Measurements from ENCODE around the gene AKAP13. TPM values are rescaled to one million over a fixed set of nuclear protein-coding genes. Genes with fewer than 3 reads are reported as not detected.

Gene AKAP13
- polyA plus RNA-seq, 3 donors, result 47.9 to 99.7 (median 92.6) TPM

GRCh38 chr15:85708402-85708941 is 328.1 kb downstream of the AKAP13 start:
- Mint-ChIP-seq H3K4me1 (peaks cover 29% of the 10 kb centered on the region), H3K36me3 (peaks cover 75 to 94% of the 10 kb centered on the region in 2 donors), H3K9me3 (no peaks in the 10 kb centered on the region), H3K27ac (peak overlapping the region in 4 of 7 donors; percentile 2 to 98 (median 30)), H3K4me3 (no peak overlapping the region), H3K27me3 (ENCODE audit: low read depth in 3 of 3) (no peaks in the 10 kb centered on the region)
- Histone ChIP-seq H3K4me2 (replicated peaks; ENCODE audit: extremely low read depth, low read length, poor library complexity, severe bottlenecking) (no peak overlapping the region), H3K79me2 (ENCODE audit: insufficient read depth, low read length) (peaks cover 56% of the 10 kb centered on the region), H3K9me3 (replicated peaks in 1 of 2; ENCODE audit: control insufficient read depth in 1 of 2, insufficient read depth in 1 of 2, low read length in 2 of 2) (no peaks in the 10 kb centered on the region), H3K4me3 (replicated peaks in 1 of 3; ENCODE audit: low read depth in 2 of 3, low read length in 3 of 3) (no peak overlapping the region), H4K20me1 (ENCODE audit: insufficient read depth, low read length) (peaks cover 98% of the 10 kb centered on the region), H3K4me1 (ENCODE audit: control insufficient read depth in 1 of 2, insufficient read depth in 2 of 2, low read length in 2 of 2) (peaks cover 18 to 19% of the 10 kb centered on the region in 2 donors), H3K27ac (ENCODE audit: low read depth in 1 of 2, low read length in 2 of 2) (peak overlapping the region in 1 of 2 donors; percentile 92), H3K36me3 (replicated peaks in 1 of 2; ENCODE audit: control insufficient read depth in 1 of 2, insufficient read depth in 2 of 2, low read length in 2 of 2) (peaks cover 80 to 96% of the 10 kb centered on the region in 2 donors), H2AFZ (ENCODE audit: insufficient read depth, low read depth, low read length, poor library complexity, severe bottlenecking) (no peak overlapping the region), H3K27me3 (ENCODE audit: control insufficient read depth in 2 of 2, insufficient read depth in 2 of 2, low read length in 2 of 2) (no peaks in the 10 kb centered on the region), H3K9ac (ENCODE audit: insufficient read depth, low read length, poor library complexity, severe bottlenecking) (no peak overlapping the region)
- TF ChIP-seq, protein P1, sequence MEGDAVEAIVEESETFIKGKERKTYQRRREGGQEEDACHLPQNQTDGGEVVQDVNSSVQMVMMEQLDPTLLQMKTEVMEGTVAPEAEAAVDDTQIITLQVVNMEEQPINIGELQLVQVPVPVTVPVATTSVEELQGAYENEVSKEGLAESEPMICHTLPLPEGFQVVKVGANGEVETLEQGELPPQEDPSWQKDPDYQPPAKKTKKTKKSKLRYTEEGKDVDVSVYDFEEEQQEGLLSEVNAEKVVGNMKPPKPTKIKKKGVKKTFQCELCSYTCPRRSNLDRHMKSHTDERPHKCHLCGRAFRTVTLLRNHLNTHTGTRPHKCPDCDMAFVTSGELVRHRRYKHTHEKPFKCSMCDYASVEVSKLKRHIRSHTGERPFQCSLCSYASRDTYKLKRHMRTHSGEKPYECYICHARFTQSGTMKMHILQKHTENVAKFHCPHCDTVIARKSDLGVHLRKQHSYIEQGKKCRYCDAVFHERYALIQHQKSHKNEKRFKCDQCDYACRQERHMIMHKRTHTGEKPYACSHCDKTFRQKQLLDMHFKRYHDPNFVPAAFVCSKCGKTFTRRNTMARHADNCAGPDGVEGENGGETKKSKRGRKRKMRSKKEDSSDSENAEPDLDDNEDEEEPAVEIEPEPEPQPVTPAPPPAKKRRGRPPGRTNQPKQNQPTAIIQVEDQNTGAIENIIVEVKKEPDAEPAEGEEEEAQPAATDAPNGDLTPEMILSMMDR (IDR thresholded peaks at IDR 0.05), result no peak
- 100% methylated on average over 4 of the region's 6 CpGs for WGBS (ENCODE audit: insufficient coverage)
- intact Hi-C loops (cut with micrococcal nuclease), result no loop called here
- no peak for DNase-seq

GRCh38 chr15:85709250-85709649 is 328.8 kb downstream of the AKAP13 start:
- Mint-ChIP-seq H3K9me3 (no peaks in the 10 kb centered on the region), H3K36me3 (peaks cover 77 to 94% of the 10 kb centered on the region in 2 donors), H3K4me3 (no peak overlapping the region), H3K4me1 (peaks cover 29% of the 10 kb centered on the region), H3K27ac (peak overlapping the region in 2 of 7 donors; percentile 26 to 98), H3K27me3 (ENCODE audit: low read depth in 3 of 3) (no peaks in the 10 kb centered on the region)
- no peak overlapping the region for H3K27ac ChIP-seq (ENCODE audit: low read depth in 1 of 2, low read length in 2 of 2)
- no peak overlapping the region for H2AFZ ChIP-seq (ENCODE audit: insufficient read depth, low read depth, low read length, poor library complexity, severe bottlenecking)
- peaks cover 18 to 19% of the 10 kb centered on the region in 2 donors for H3K4me1 ChIP-seq (ENCODE audit: control insufficient read depth in 1 of 2, insufficient read depth in 2 of 2, low read length in 2 of 2)
- H3K9me3 ChIP-seq (replicated peaks in 1 of 2; ENCODE audit: control insufficient read depth in 1 of 2, insufficient read depth in 1 of 2, low read length in 2 of 2), result no peaks in the 10 kb centered on the region
- no CpG with 5 or more reads among the region's 2 CpGs for WGBS (ENCODE audit: insufficient coverage)
- TF ChIP-seq, protein P1 (IDR thresholded peaks at IDR 0.05), result no peak
- peaks cover 83 to 97% of the 10 kb centered on the region in 2 donors for H3K36me3 ChIP-seq (replicated peaks in 1 of 2; ENCODE audit: control insufficient read depth in 1 of 2, insufficient read depth in 2 of 2, low read length in 2 of 2)
- no peaks in the 10 kb centered on the region for H3K27me3 ChIP-seq (ENCODE audit: control insufficient read depth in 2 of 2, insufficient read depth in 2 of 2, low read length in 2 of 2)
- peaks cover 50% of the 10 kb centered on the region for H3K79me2 ChIP-seq (ENCODE audit: insufficient read depth, low read length)
- H3K9ac ChIP-seq (ENCODE audit: insufficient read depth, low read length, poor library complexity, severe bottlenecking), result no peak overlapping the region
- DNase-seq, result no peak
- intact Hi-C loops (cut with micrococcal nuclease), result no loop called here
- no peak overlapping the region for H3K4me3 ChIP-seq (replicated peaks in 1 of 3; ENCODE audit: low read depth in 2 of 3, low read length in 3 of 3)
- H4K20me1 ChIP-seq (ENCODE audit: insufficient read depth, low read length), result peaks cover 99% of the 10 kb centered on the region
- H3K4me2 ChIP-seq (replicated peaks; ENCODE audit: extremely low read depth, low read length, poor library complexity, severe bottlenecking), result no peak overlapping the region
